Lower leg skin (tissue), 4 donors: ENCODE results near the gene MOV10. TPM values are rescaled to one million over a fixed set of nuclear protein-coding genes. Genes with fewer than 3 reads are reported as not detected.
"Not testable (repeated sequence)": the region's sequence is repeated elsewhere in the genome, so short reads cannot be mapped to it uniquely, and the experiment has no call there.

ENCODE experiments used
- DNase-seq, 2 donors: peaks; one replicate each; pipeline ENCODE4 v3.0.0-alpha.2; 2019; ENCODE audit warnings: low spot score in 2 of 2
- H3K4me3 ChIP-seq: fragments of 200-600 bp; sonication (generic); 2 replicates; pipeline ENCODE4 v1.5.1; 2017; ENCODE audit warnings: mild to moderate bottlenecking, low read depth; ENCODE audit not compliant: poor library complexity, severe bottlenecking
- CTCF ChIP-seq, 3 donors: fragments of 450-650 bp; IDR thresholded peaks; one replicate each; pipeline ENCODE4 v1.5.1; 2016; ENCODE audit warnings: antibody characterized with exemption in 3 of 3, mild to moderate bottlenecking in 3 of 3, moderate library complexity in 2 of 3
- POLR2A ChIP-seq, 2 donors: fragments of 450-650 bp; IDR thresholded peaks; one replicate each; pipeline ENCODE4 v1.6.1; 2016 to 2017; ENCODE audit warnings: antibody characterized with exemption in 2 of 2, mild to moderate bottlenecking in 1 of 2, moderate library complexity in 1 of 2
- WGBS, 2 donors: methylation state at CpG; one replicate each; pipeline ENCODE4 v1.1.5; 2018; 5-methylcytosine and 5-hydroxymethylcytosine counted together
- intact Hi-C: fragments of 100-400 bp; cut with DNase I; formaldehyde crosslinking; loops from one replicate; pipeline ENCODE4 v1.15.0; 2023; ENCODE audit warnings: low total_unique reads
- total RNA-seq, 4 donors: library from RNA; depleted of rRNA; stranded (reverse); fragments of >200 nt; gene quantifications; one replicate each; pipeline ENCODE4 v1.1.0, GENCODE V29; 2016

The MOV10 gene
- total RNA-seq, 4 donors from 2014 or later: 46.2 to 105 (median 56.8) TPM

- intact Hi-C loops: no loop called here
- 56 to 68% methylated on average over 1 of the region's 1 CpG for WGBS, 2 donors
- DNase-seq: no peak
Observed at GRCh38 chr1:112638110-112638428, 36.4 kb upstream of the MOV10 start.

GRCh38 chr1:112640437-112640836 is 34.0 kb upstream of the MOV10 start:
- 57 to 78% methylated on average over 6 to 11 of the region's 23 CpGs for WGBS, 2 donors
- intact Hi-C loops, H3K4me3 ChIP-seq, DNase-seq: not testable (repeated sequence)

More at GRCh38 chr1:112638110-112638428, 36.4 kb upstream of the MOV10 start:
- H3K4me3 ChIP-seq: no peak overlapping the region
- TF ChIP-seq POLR2A (IDR thresholded peaks at IDR 0.05): no peak
- no peak for TF ChIP-seq CTCF (IDR thresholded peaks at IDR 0.05)

GRCh38 chr1:112643080-112643479 is 31.4 kb upstream of the MOV10 start:
- TF ChIP-seq POLR2A (IDR thresholded peaks at IDR 0.05) (no peak), CTCF (IDR thresholded peaks at IDR 0.05) (no peak)
- H3K4me3 ChIP-seq: no peak overlapping the region
- WGBS, 2 donors: 72 to 75% methylated on average over 2 of the region's 2 CpGs
- DNase-seq: no peak
- intact Hi-C loops: no loop called here

- peak in 1 of 2 donors; percentile 28 for DNase-seq
- no peak for TF ChIP-seq POLR2A (IDR thresholded peaks at IDR 0.05)
- no peak for TF ChIP-seq CTCF (IDR thresholded peaks at IDR 0.05)
- intact Hi-C loops: no loop called here
- 88 to 94% methylated on average over 4 of the region's 4 CpGs for WGBS, 2 donors
- no peak overlapping the region for H3K4me3 ChIP-seq
Observed at GRCh38 chr1:112646225-112646624, 28.2 kb upstream of the MOV10 start.

- DNase-seq: no peak
- H3K4me3 ChIP-seq: no peak overlapping the region
- TF ChIP-seq POLR2A (IDR thresholded peaks at IDR 0.05) (no peak), CTCF (IDR thresholded peaks at IDR 0.05) (no peak)
- WGBS, 2 donors: 98 to 100% methylated on average over 1 of the region's 1 CpG
- intact Hi-C loops: no loop called here
Observed at GRCh38 chr1:112651205-112651604, 23.3 kb upstream of the MOV10 start.

- intact Hi-C loops: no loop called here
- WGBS, 2 donors: 89 to 98% methylated on average over 3 of the region's 3 CpGs
- TF ChIP-seq POLR2A (IDR thresholded peaks at IDR 0.05): no peak
- no peak for TF ChIP-seq CTCF (IDR thresholded peaks at IDR 0.05)
- no peak overlapping the region for H3K4me3 ChIP-seq
- no peak for DNase-seq
Observed at GRCh38 chr1:112665857-112666256, 8.6 kb upstream of the MOV10 start.
